Thoracic aorta (tissue), 2 donors: ENCODE data around the gene ATRIP. TPM values are rescaled to one million over a fixed set of nuclear protein-coding genes. Genes with fewer than 3 reads are reported as not detected.

Experiments used
- ATAC-seq: fragments of 150-250 bp; one replicate; pipeline ENCODE4 v1.8.0; 2017; ENCODE audit warnings: low read depth; ENCODE audit not compliant: insufficient number of reproducible peaks, low FRiP score
- DNase-seq: peaks from one replicate; pipeline ENCODE4 v3.0.0-alpha.2; 2020; ENCODE audit warnings: low spot score
- H3K27ac ChIP-seq, 2 donors: fragments of 200-600 bp; sonication (generic); 1 replicate in 1 of 2; 2 replicates in 1 of 2; pipeline ENCODE4 v1.5.1; 2016; ENCODE audit warnings: mild to moderate bottlenecking in 2 of 2, moderate library complexity in 2 of 2
- H3K27me3 ChIP-seq: fragments of 200-600 bp; sonication (generic); replicated peaks from 2 replicates; pipeline ENCODE4 v1.6.0; 2016; ENCODE audit warnings: mild to moderate bottlenecking; ENCODE audit not compliant: insufficient read depth
- H3K36me3 ChIP-seq: fragments of 200-600 bp; sonication (generic); one replicate; pipeline ENCODE4 v1.5.1; 2016
- H3K4me1 ChIP-seq, 2 donors: fragments of 200-600 bp; sonication (generic); 1 replicate in 1 of 2; 2 replicates in 1 of 2; pipeline versions ENCODE4 v1.5.1 to v1.6.0; 2016; ENCODE audit warnings: low read depth in 2 of 2, mild to moderate bottlenecking in 1 of 2; ENCODE audit not compliant: control insufficient read depth in 1 of 2
- H3K4me3 ChIP-seq: fragments of 200-600 bp; sonication (generic); 2 replicates; pipeline ENCODE4 v1.5.1; 2016; ENCODE audit warnings: mild to moderate bottlenecking
- H3K9me3 ChIP-seq: fragments of 200-600 bp; sonication (generic); 2 replicates; pipeline ENCODE4 v1.5.1; 2016
- CTCF ChIP-seq: fragments of 200-600 bp; sonication (generic); IDR thresholded peaks from one replicate; pipeline ENCODE4 v1.5.1; 2019; ENCODE audit warnings: antibody characterized with exemption
- total RNA-seq, 2 donors: library from RNA; depleted of rRNA; stranded (reverse); fragments of >200 nt; gene quantifications; one replicate each; pipeline versions ENCODE4 v1.1.0 to v1.2.3, GENCODE V29; 2016

The ATRIP gene
- total RNA-seq, 2 donors from 2014 or later: 4.0 to 8.3 TPM

DNA sequence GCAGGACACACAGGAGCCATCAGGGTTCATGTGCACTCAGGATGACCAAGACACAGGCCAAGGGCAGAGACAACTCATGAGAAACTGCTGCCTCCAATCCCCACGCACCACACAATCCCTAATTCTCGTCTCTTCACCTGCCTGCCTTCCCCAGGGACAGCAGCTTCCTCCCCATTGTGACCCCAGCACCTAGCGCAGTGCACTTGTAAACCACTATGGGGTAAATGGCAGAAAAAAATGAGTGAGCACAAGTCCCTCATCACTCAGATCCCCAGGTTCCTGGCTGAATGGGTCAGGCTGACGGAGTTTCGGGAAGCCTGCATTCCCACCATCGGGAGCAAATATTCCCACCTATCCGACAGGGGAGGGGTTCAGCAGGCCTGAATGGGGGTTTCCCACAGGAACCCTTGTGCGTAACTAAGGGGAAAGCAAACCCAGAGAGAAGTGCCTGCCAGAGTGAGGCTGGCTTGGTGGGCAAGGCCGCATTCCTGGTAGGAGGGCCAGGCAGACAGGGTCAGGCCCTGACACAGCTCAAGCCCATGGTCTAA lies 35.4 kb upstream of the ATRIP start:
- TF ChIP-seq CTCF: no peak
- ATAC-seq: no peak
- H3K36me3 ChIP-seq: peaks cover 86% of the 10 kb centered on the region
- H3K9me3 ChIP-seq: no peaks in the 10 kb centered on the region
- peaks cover 0 to 33% of the 10 kb centered on the region in 2 donors for H3K4me1 ChIP-seq
- no peaks in the 10 kb centered on the region for H3K27me3 ChIP-seq
- H3K4me3 ChIP-seq: no peak overlapping the region
- DNase-seq: peak; percentile 0
- H3K27ac ChIP-seq: peak overlapping the region in 1 of 2 donors; percentile 25

DNA sequence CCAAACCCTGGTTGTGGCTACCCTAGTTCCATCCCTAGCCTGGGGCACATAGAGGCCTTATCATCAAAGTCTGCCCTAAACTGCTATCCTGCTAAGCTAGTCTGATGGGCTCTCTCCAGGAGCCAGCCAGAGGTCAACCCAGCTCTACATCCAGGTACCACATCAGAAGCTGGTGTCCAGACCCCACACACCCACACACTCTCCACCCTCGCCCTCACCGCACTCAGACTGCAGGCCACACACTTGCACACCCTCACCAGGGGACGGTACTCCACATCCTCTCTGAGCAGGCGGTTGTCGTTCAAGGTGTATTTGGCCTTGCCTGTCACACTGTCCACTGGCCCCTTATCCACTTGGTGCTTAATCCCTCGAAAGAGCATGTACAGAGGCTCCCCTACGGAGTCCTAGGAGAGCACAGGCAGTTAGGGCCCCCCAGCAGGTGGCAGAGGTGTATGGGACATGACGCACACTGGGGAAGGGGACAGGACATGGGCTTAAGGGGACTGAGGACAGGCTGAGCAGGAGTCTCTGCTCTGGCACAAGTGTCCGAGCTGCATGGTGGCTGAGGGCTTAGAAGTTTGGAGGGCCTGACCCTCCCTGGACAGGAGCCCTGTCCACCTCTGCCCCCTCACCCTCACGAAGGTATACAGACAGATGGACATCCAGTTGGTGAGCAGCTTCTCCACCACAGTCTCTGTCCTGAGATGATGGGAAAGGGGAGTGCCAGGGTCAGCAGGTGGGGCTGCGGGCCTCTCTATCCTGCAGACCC lies 34.7 kb upstream of the ATRIP start:
- Histone ChIP-seq H3K27me3 (no peaks in the 10 kb centered on the region), H3K4me3 (no peak overlapping the region), H3K4me1 (peaks cover 0 to 33% of the 10 kb centered on the region in 2 donors), H3K9me3 (no peaks in the 10 kb centered on the region), H3K36me3 (peaks cover 85% of the 10 kb centered on the region), H3K27ac (peak overlapping the region; percentile 69 to 73)
- ATAC-seq: no peak
- no peak for TF ChIP-seq CTCF
- no peak for DNase-seq

DNA sequence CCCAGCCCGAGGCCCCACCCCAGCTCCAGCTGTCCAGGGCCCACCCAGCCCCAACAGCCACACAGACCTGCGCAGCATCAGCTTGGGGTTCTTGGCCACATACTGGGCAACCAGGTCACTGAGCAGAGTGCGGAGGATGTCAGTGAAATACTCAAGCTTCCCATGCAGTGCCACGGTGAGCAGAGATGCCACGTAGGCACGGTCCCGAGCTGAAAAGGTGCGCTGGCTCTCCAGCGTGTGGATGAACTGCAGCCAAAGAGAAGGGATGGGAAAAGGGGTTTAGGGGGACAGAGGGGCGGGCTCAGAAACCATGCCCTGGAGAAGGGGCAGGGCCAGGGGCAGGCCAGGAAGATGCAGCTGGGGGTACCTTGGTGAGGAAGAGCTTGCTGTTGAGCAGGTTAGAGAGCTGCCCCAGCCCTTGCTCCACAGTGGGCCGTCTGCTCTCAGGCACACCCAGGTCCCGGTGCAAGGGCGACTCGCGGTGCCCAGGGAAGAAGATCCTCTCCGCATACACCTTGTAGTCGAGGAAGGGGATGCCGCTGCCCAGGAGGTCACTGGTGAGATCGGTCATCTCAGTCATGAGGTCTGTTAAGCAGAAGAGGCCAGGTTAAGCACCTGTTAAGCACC lies 34.0 kb upstream of the ATRIP start:
- H3K4me3 ChIP-seq: no peak overlapping the region
- peak overlapping the region; percentile 69 to 73 for H3K27ac ChIP-seq
- H3K36me3 ChIP-seq: peaks cover 85% of the 10 kb centered on the region
- H3K27me3 ChIP-seq: no peaks in the 10 kb centered on the region
- DNase-seq: no peak
- H3K9me3 ChIP-seq: no peaks in the 10 kb centered on the region
- peaks cover 0 to 33% of the 10 kb centered on the region in 2 donors for H3K4me1 ChIP-seq
- TF ChIP-seq CTCF: no peak
- no peak for ATAC-seq

GRCh38 chr3:48413086-48413485 lies 33.5 kb upstream of the ATRIP start:
- no peak for TF ChIP-seq CTCF
- Histone ChIP-seq H3K4me1 (peaks cover 0 to 33% of the 10 kb centered on the region in 2 donors), H3K36me3 (peaks cover 85% of the 10 kb centered on the region), H3K27me3 (no peaks in the 10 kb centered on the region), H3K9me3 (no peaks in the 10 kb centered on the region), H3K4me3 (no peak overlapping the region), H3K27ac (peak overlapping the region; percentile 69 to 73)
- DNase-seq: no peak
- no peak for ATAC-seq

- Histone ChIP-seq H3K36me3 (peaks cover 88% of the 10 kb centered on the region), H3K27ac (peak overlapping the region; percentile 69 to 73), H3K27me3 (no peaks in the 10 kb centered on the region), H3K9me3 (no peaks in the 10 kb centered on the region), H3K4me3 (no peak overlapping the region), H3K4me1 (peaks cover 0 to 33% of the 10 kb centered on the region in 2 donors)
- no peak for TF ChIP-seq CTCF
- DNase-seq: no peak
- no peak for ATAC-seq
Observed at GRCh38 chr3:48413611-48414010, 32.9 kb upstream of the ATRIP start.
